BE2C (cell line): ENCODE results near the gene TIMP2.
"Not testable (repeated sequence)": the region's sequence is repeated elsewhere in the genome, so short reads cannot be mapped to it uniquely, and the experiment has no call there.

Experiments used
- DNase-seq: peaks from one replicate; pipeline ENCODE4 v3.0.0-alpha.2; 2020
- H3K27me3 ChIP-seq: fragments of 250-450 bp; sonication (Bioruptor Pico); 2 replicates; pipeline ENCODE4 v1.5.1; 2020; ENCODE audit warnings: mild to moderate bottlenecking
- H3K36me3 ChIP-seq: fragments of 250-450 bp; sonication (Bioruptor Pico); 2 replicates; pipeline ENCODE4 v1.5.1; 2020; ENCODE audit warnings: mild to moderate bottlenecking
- H3K4me1 ChIP-seq: fragments of 250-450 bp; sonication (Bioruptor Pico); 2 replicates; pipeline ENCODE4 v1.5.1; 2020
- H3K4me3 ChIP-seq: 2 replicates; pipeline ENCODE4 v1.5.1; 2011; ENCODE audit warnings: low read depth, low read length
- H3K9me3 ChIP-seq: fragments of 250-450 bp; sonication (Bioruptor Pico); 2 replicates; pipeline ENCODE4 v1.5.1; 2020
- TF ChIP-seq, protein P1 (sequence below): IDR thresholded peaks from 2 replicates; pipeline ENCODE4 v1.5.1; 2012; ENCODE audit warnings: mild to moderate bottlenecking, low read depth, low read length

TIMP2 gene

DNA sequence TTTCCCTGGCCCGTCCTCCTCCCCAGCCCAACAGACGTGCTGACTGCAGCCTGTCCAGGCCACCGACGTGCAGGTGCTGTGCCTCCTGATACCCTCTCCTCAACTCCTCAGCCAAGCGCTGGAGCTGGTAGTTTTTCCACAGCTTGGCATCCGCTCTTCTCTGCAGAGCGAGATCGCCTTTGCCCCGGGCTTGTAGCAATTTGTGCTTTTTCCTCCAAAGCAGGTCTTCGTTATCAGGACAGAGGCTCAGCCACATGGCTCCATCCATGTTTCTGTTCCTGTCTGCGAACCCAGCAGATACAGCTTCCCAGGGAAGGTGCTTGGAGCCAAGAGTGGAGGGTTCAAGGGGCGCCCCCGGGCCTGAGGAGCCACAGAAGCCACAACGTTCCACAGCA, 33.1 kb downstream of the TIMP2 start:
- Histone ChIP-seq H3K4me1 (peaks cover 15% of the 10 kb centered on the region), H3K4me3 (no peak overlapping the region; the same call in 1 of the 2 replicates), H3K27me3 (no peaks in the 10 kb centered on the region), H3K9me3 (no peaks in the 10 kb centered on the region), H3K36me3 (no peaks in the 10 kb centered on the region)
- TF ChIP-seq, protein P1, sequence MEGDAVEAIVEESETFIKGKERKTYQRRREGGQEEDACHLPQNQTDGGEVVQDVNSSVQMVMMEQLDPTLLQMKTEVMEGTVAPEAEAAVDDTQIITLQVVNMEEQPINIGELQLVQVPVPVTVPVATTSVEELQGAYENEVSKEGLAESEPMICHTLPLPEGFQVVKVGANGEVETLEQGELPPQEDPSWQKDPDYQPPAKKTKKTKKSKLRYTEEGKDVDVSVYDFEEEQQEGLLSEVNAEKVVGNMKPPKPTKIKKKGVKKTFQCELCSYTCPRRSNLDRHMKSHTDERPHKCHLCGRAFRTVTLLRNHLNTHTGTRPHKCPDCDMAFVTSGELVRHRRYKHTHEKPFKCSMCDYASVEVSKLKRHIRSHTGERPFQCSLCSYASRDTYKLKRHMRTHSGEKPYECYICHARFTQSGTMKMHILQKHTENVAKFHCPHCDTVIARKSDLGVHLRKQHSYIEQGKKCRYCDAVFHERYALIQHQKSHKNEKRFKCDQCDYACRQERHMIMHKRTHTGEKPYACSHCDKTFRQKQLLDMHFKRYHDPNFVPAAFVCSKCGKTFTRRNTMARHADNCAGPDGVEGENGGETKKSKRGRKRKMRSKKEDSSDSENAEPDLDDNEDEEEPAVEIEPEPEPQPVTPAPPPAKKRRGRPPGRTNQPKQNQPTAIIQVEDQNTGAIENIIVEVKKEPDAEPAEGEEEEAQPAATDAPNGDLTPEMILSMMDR = no peak
- DNase-seq = peak; percentile 55

DNA sequence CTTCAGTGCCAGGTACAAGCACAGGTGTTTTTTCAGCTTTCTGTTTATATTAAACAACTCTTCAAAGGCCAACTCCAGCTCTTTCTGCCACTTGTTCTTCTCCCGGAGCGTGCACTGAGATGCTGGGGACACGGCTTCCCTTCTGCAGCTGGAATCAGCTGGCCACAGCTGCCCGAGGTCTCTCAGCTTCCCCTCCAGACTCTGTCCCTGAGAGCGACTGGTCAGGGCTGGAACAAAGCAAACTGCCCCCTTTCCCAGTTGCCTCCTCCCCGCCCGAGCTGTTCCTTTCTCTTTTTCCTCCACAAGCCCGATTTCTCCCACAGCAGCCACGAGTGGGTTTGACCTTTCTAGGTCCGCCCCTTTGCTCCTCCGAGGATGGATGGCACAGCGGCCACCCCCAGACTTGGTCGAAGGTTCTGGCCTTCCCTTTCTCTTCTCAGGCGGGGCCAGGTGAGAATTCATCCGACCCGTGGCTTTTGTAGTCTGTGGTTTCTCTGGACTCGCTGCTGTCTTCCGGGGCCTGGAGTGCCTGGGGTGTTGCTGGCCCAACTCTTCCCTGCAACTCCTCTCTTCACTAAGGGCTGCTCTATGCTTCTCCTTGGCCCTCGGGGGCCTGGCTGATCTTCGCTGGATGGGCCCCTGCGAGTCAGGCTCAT, 33.7 kb downstream of the TIMP2 start:
- H3K4me1 ChIP-seq = peaks cover 15% of the 10 kb centered on the region
- TF ChIP-seq, protein P1 = no peak
- DNase-seq = no peak
- no peaks in the 10 kb centered on the region for H3K9me3 ChIP-seq
- H3K27me3 ChIP-seq = no peaks in the 10 kb centered on the region
- no peak overlapping the region for H3K4me3 ChIP-seq
- no peaks in the 10 kb centered on the region for H3K36me3 ChIP-seq

DNA sequence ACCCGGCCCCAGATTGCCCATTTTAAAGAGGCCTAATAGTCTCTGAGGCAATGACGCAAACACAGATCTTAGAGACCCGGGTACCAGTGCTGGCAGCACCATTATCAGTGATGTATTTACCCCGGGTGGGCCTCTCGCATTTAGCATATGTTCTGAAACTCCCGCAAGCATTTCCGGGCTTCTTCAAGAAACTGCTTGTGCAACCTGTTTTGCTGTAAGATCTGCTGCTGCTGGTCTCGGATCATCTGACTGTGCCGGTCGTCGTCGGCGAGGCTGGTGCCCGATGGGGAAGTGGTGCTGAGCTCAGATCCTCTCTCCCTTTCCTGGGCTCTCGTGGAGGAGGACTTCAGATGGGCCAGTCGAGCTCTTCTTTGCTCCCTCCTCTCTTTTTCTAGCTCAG, 34.7 kb downstream of the TIMP2 start:
- TF ChIP-seq, protein P1 = no peak
- H3K9me3 ChIP-seq = no peaks in the 10 kb centered on the region
- H3K36me3 ChIP-seq = no peaks in the 10 kb centered on the region
- H3K4me3 ChIP-seq = no peak overlapping the region
- H3K4me1 ChIP-seq = peaks cover 15% of the 10 kb centered on the region
- no peak for DNase-seq
- H3K27me3 ChIP-seq = no peaks in the 10 kb centered on the region

DNA sequence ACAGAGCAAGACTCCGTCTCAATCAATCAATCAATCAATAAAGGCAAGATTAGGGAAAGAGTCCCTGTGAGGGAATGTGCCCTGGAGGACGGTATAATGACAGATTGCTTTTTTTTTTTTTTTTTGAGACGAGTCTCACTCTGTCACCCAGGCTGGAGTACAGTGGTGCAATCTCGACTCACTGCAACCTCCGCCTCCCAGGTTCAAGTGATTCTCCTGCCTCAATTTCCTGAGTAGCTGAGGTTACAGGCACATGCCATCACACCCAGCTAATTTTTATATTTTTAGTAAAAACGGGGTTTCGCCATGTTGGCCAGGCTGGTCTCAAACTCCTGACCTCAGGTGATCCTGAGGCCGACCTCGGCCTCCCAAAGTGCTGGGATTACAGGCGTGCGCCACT, 35.1 kb downstream of the TIMP2 start:
- H3K36me3 ChIP-seq, DNase-seq, H3K9me3 ChIP-seq, H3K4me3 ChIP-seq, H3K27me3 ChIP-seq: not testable (repeated sequence)
- peaks cover 15% of the 10 kb centered on the region for H3K4me1 ChIP-seq

DNA sequence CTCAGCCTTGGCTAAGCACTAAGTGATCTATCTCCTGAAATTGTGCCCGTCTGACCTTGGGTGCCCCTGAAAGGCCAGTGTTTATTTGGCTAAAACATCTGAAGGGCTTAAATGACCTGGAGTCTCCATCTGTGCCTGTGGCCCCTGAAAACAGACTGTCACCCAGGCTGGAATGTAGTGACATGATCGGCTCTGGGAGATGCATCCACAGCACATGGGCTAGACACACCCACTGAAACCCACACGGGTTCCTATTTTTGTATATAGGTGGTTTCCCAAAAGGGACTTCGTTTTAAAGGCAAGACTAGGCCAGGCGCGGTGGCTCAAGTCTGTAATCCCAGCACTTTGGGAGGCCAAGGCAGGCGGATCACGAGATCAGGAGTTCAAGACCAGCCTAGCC, 35.7 kb downstream of the TIMP2 start:
- Histone ChIP-seq H3K4me1 (peaks cover 20% of the 10 kb centered on the region), H3K9me3 (no peaks in the 10 kb centered on the region), H3K36me3 (no peaks in the 10 kb centered on the region), H3K4me3 (no peak overlapping the region), H3K27me3 (no peaks in the 10 kb centered on the region)
- DNase-seq = no peak
- TF ChIP-seq, protein P1 = no peak

DNA sequence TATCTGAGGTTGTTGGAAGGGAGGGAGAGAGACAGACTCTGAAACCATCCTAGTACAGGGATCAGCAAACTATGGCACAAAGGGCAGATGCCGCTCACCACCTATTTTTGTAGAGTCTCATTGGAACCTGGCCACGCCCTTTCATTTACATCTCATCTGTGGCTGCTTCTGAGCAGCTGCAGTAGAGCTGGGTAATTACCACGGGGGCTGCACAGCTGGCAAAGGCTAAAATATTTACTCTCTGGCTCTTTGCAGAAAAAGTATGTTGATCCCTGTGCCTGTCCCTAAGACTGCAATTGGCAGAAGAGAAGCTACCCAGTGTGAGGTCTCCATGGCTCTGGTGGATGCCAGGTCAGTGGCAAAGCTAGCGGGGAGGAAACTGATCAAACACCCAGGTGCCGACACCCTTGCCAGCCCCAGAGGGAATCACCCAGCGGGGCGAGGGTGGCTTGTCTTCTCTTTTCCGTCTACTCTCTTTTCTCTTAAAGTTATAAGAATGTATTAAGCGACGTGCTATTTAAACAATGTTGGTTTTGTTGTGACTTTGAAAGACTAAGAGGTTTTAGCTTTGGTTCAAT, 36.2 kb downstream of the TIMP2 start:
- peaks cover 25% of the 10 kb centered on the region for H3K4me1 ChIP-seq
- no peaks in the 10 kb centered on the region for H3K36me3 ChIP-seq
- H3K27me3 ChIP-seq = no peaks in the 10 kb centered on the region
- TF ChIP-seq, protein P1 = no peak
- no peak for DNase-seq
- no peaks in the 10 kb centered on the region for H3K9me3 ChIP-seq
- H3K4me3 ChIP-seq = no peak overlapping the region
